Measurements from ENCODE around the gene GMPS. TPM values are rescaled to one million over a fixed set of nuclear protein-coding genes. Genes with fewer than 3 reads are reported as not detected.
A peak's percentile ranks its signal among the peaks of the same experiment; 100 is the strongest.
"Not testable (repeated sequence)": the region's sequence is repeated elsewhere in the genome, so short reads cannot be mapped to it uniquely, and the experiment has no call there.

GMPS gene
- total and polyA plus RNA-seq, 4 experiments from 2014 or later = 50.5 to 103 (median 64.1) TPM

DNA sequence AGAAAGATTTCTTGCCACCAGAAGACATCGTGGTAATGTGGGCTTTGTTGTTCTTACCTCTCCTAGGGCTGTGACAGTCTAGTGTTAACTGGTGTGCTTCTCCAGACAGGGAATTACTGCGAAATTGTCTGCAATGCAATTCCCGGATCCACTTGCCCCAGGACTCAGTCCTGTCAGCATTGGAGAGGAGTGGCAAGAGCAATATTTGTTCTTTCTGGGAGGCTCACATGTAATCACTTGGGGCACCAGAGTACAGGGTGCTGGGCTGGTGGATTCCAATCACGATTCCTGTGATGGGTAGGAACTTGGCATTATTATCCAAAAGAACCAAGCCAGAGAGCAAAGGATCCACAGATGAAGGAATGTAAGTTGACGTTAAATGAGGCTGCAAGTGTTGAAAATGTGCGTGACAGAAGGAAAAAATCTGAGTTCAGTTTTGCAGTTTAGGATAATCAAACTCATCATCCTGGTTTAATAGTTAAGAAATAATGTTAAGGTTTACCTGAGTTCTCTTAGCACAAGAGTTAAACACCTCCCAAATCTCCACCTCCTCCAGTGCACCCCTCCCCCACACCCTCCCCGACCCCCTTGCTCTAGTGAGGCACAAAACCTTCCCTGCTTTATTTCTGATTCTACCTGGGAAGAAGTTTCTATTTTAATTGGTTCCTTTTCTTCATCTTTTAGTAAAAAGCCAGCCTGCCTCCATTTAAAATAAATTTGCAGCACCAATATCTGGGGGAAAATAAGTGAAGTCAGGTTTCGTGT is 79.2 kb downstream of the GMPS start:
- H3K27me3 ChIP-seq (ENCODE audit: insufficient read depth, low read length) = no peaks in the 10 kb centered on the region
- H3K9me3 ChIP-seq (ENCODE audit: control insufficient read depth in 1 of 2, low read length in 2 of 2) = no peaks in the 10 kb centered on the region
- ChIA-PET CTCF (ENCODE audit: partially characterized antibody) (no interaction called here), POLR2A (ENCODE audit: partially characterized antibody) (no interaction called here)
- H3K27ac Mint-ChIP-seq = peak overlapping the region in 2 of 7 donors; percentile 33 to 68
- H3K4me1 ChIP-seq (ENCODE audit: insufficient read depth, low read length) = no peaks in the 10 kb centered on the region
- H3K36me3 Mint-ChIP-seq = no peaks in the 10 kb centered on the region
- no peak overlapping the region for H3K4me3 ChIP-seq (ENCODE audit: low read length in 2 of 2)
- no peaks in the 10 kb centered on the region for H3K36me3 ChIP-seq (ENCODE audit: insufficient read depth, low read length)
- no peaks in the 10 kb centered on the region for H3K27me3 Mint-ChIP-seq
- no peaks in the 10 kb centered on the region for H3K9me3 Mint-ChIP-seq
- peaks cover 0 to 3% (median 0%) of the 10 kb centered on the region in 4 donors for H3K4me1 Mint-ChIP-seq
- no peak overlapping the region for H3K4me3 Mint-ChIP-seq
- no peak overlapping the region for H3K27ac ChIP-seq (ENCODE audit: low read depth, low read length)
- intact Hi-C loops (cut with micrococcal nuclease) = no loop called here
- no peak for DNase-seq

DNA sequence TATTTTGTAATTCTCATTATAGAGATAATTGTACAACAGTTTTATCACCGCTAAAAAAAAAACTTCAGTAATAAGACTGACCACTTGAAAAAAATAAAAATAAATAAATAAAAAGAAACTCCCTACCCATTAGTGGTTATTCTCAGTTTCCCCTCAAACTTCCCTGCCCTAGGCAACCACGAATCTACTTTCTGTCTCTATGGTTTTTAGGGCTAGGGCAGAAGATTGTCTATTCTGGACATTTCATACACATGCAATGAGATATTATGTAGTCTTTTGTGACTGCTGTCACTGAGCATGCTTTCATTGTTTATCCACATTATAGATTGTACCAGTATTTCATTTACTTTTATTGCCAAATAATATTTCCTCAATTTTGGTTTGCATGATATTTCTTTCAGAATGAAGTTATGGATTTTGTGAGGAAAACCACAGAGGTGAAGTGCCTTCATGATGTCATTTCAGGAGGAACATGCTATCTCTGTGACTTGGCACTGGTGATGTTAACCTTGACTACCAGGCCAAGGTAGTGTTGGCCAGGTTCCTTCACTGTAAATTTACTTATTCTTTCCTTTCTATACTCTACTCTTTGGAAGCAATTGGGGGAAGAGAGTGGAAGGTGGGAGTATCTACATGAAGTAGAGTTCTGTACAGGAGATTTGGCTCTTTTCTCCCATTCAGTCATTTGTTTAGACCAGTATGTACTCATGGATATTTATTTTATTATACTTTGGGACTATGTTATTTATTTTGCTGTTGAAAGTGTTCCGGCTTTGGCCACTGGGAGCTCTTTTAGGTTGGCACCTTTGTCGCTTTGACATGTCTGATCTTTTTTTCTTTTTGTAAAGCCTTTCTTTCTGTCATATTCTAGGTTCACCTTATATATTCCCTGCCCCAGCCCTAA is 86.3 kb downstream of the GMPS start:
- DNase-seq = no peak
- Mint-ChIP-seq H3K4me1 (no peaks in the 10 kb centered on the region), H3K9me3 (peaks cover 0 to 3% (median 0%) of the 10 kb centered on the region in 8 donors), H3K27ac (no peak overlapping the region), H3K36me3 (peaks cover 0 to 6% of the 10 kb centered on the region in 2 donors), H3K27me3 (no peaks in the 10 kb centered on the region), H3K4me3 (no peak overlapping the region)
- no peaks in the 10 kb centered on the region for H3K4me1 ChIP-seq (ENCODE audit: insufficient read depth, low read length)
- POLR2A ChIA-PET (ENCODE audit: partially characterized antibody) = no interaction called here
- no peaks in the 10 kb centered on the region for H3K36me3 ChIP-seq (ENCODE audit: insufficient read depth, low read length)
- no peak overlapping the region for H3K4me3 ChIP-seq (ENCODE audit: low read length in 2 of 2)
- intact Hi-C loops (cut with micrococcal nuclease) = no loop called here
- no peak overlapping the region for H3K27ac ChIP-seq (ENCODE audit: low read depth, low read length)
- H3K27me3 ChIP-seq (ENCODE audit: insufficient read depth, low read length) = no peaks in the 10 kb centered on the region
- no peaks in the 10 kb centered on the region for H3K9me3 ChIP-seq (ENCODE audit: control insufficient read depth in 1 of 2, low read length in 2 of 2)
- CTCF ChIA-PET (ENCODE audit: partially characterized antibody) = no interaction called here

DNA sequence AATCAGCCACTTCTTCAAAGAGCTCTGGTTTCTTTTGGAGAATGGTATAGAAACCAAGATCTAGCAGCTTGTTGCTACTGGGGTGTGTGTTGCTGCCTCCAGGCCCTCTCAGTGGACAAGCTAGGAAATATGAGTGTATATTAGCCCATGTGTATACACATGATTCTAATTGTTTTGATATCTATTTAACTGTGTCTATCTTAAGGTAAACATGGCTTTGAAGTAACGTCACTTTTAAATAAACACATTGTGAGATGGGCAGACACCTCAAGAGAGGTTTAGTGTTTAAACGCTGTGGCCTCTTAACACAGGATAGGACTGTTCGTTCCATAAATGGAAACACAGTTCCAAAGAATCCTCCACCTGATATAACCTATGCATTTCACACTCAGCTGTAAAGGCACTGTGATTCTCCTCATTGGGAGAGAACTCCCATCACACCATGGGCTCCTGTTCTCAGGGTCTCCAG is 87.0 kb downstream of the GMPS start:
- no peaks in the 10 kb centered on the region for H3K4me1 ChIP-seq (ENCODE audit: insufficient read depth, low read length)
- intact Hi-C loops (cut with micrococcal nuclease) = no loop called here
- H3K4me3 ChIP-seq (ENCODE audit: low read length in 2 of 2) = no peak overlapping the region
- no peaks in the 10 kb centered on the region for H3K9me3 ChIP-seq (ENCODE audit: control insufficient read depth in 1 of 2, low read length in 2 of 2)
- Mint-ChIP-seq H3K4me3 (no peak overlapping the region), H3K36me3 (peaks cover 0 to 6% of the 10 kb centered on the region in 2 donors), H3K27me3 (no peaks in the 10 kb centered on the region), H3K4me1 (no peaks in the 10 kb centered on the region), H3K27ac (no peak overlapping the region), H3K9me3 (peaks cover 0 to 3% (median 0%) of the 10 kb centered on the region in 8 donors)
- no peaks in the 10 kb centered on the region for H3K27me3 ChIP-seq (ENCODE audit: insufficient read depth, low read length)
- H3K27ac ChIP-seq (ENCODE audit: low read depth, low read length) = no peak overlapping the region
- ChIA-PET POLR2A (ENCODE audit: partially characterized antibody) (no interaction called here), CTCF (ENCODE audit: partially characterized antibody) (no interaction called here)
- H3K36me3 ChIP-seq (ENCODE audit: insufficient read depth, low read length) = no peaks in the 10 kb centered on the region
- no peak for DNase-seq

DNA sequence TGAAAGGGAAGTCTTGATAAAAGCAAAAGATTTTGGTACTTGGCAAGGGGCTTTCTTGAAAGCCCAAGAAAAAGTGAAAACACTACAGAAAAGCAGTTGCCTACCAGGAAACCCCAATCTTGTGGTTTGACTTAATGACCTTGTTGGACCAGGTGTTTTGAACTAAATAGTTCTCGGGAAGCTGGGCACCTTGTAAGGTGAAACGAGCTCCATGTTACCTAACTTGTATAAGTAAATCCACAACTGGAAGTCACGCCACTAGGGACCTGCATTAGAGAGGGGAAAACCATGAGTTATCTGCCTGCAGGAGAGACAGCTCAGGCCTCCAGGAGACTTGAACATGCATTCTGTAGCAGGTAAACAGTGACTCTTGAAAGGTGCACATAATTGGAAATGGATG is 88.2 kb downstream of the GMPS start:
- Mint-ChIP-seq H3K27me3 (no peaks in the 10 kb centered on the region), H3K27ac (no peak overlapping the region), H3K4me1 (no peaks in the 10 kb centered on the region), H3K9me3 (peaks cover 0 to 4% (median 0%) of the 10 kb centered on the region in 8 donors), H3K36me3 (peaks cover 0 to 6% of the 10 kb centered on the region in 2 donors), H3K4me3 (no peak overlapping the region)
- Histone ChIP-seq H3K27me3 (ENCODE audit: insufficient read depth, low read length) (no peaks in the 10 kb centered on the region), H3K27ac (ENCODE audit: low read depth, low read length) (no peak overlapping the region), H3K4me3 (ENCODE audit: low read length in 2 of 2) (no peak overlapping the region), H3K4me1 (ENCODE audit: insufficient read depth, low read length) (no peaks in the 10 kb centered on the region), H3K36me3 (ENCODE audit: insufficient read depth, low read length) (no peaks in the 10 kb centered on the region), H3K9me3 (ENCODE audit: control insufficient read depth in 1 of 2, low read length in 2 of 2) (no peaks in the 10 kb centered on the region)
- DNase-seq = no peak
- ChIA-PET CTCF (ENCODE audit: partially characterized antibody) (interaction anchor here (2.7 kb wide), 1 partner anchor 152 kb away, joined by 5 read pairs; the partner anchor contains the start of gene C3orf33), POLR2A (ENCODE audit: partially characterized antibody) (no interaction called here)
- intact Hi-C loops (cut with micrococcal nuclease) = no loop called here

DNA sequence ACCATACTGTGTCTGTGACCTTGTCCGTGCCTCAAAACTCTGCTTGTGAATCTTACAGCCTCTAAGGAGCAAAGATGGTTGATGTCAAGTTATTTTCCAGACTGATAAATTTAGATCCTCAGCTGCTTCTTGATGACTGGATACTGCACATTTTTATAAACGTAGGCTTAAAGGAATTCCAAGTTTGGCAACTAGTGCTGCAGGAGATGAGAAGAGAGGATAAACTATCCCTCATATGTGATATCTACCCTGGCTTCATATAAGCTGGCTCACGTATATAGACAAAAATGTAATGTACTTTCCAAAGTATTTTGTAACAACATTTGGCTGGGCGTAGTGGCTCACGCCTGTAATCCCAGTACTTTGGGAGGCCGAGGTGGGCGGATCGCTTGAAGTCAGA is 89.6 kb downstream of the GMPS start:
- H3K36me3 Mint-ChIP-seq = peaks cover 0 to 6% of the 10 kb centered on the region in 2 donors
- Histone ChIP-seq H3K36me3 (ENCODE audit: insufficient read depth, low read length) (no peaks in the 10 kb centered on the region), H3K27me3 (ENCODE audit: insufficient read depth, low read length) (no peaks in the 10 kb centered on the region), H3K4me1 (ENCODE audit: insufficient read depth, low read length) (no peaks in the 10 kb centered on the region), H3K27ac (ENCODE audit: low read depth, low read length) (no peak overlapping the region), H3K9me3 (ENCODE audit: control insufficient read depth in 1 of 2, low read length in 2 of 2) (no peaks in the 10 kb centered on the region), H3K4me3 (ENCODE audit: low read length in 2 of 2) (no peak overlapping the region)
- H3K4me3 Mint-ChIP-seq = no peak overlapping the region
- CTCF ChIA-PET (ENCODE audit: partially characterized antibody) = interaction anchor here (2.7 kb wide), 1 partner anchor 154 kb away, joined by 5 read pairs; the partner anchor contains the start of gene C3orf33
- no peak for DNase-seq
- no peaks in the 10 kb centered on the region for H3K4me1 Mint-ChIP-seq
- POLR2A ChIA-PET (ENCODE audit: partially characterized antibody) = no interaction called here
- no peak overlapping the region for H3K27ac Mint-ChIP-seq
- intact Hi-C loops (cut with micrococcal nuclease) = no loop called here
- H3K9me3 Mint-ChIP-seq = peaks cover 0 to 4% (median 0%) of the 10 kb centered on the region in 8 donors
- no peaks in the 10 kb centered on the region for H3K27me3 Mint-ChIP-seq

DNA sequence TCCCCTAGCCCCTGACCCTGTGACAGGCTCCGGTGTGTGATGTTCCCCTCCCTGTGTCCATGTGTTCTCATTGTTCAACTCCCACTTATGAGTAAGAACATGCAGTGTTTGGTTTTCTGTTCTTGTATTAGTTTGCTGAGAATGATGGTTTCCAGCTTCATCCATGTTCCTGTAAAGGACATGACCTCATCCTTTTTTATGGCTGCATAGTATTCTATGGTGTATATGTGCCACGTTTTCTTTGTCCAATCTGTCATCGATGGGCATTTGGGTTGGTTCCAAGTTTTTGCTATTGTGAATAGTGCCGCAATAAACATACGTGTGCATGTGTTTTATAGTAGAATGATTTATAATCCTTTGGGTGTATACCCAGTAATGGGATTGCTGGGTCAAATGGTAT is 90.6 kb downstream of the GMPS start:
- H3K36me3 ChIP-seq (ENCODE audit: insufficient read depth, low read length); intact Hi-C loops (cut with micrococcal nuclease); H3K9me3 ChIP-seq (ENCODE audit: control insufficient read depth in 1 of 2, low read length in 2 of 2); POLR2A ChIA-PET (ENCODE audit: partially characterized antibody); H3K27ac ChIP-seq (ENCODE audit: low read depth, low read length); H3K9me3 Mint-ChIP-seq; H3K36me3 Mint-ChIP-seq; H3K27me3 ChIP-seq (ENCODE audit: insufficient read depth, low read length); H3K4me1 Mint-ChIP-seq; H3K27me3 Mint-ChIP-seq; CTCF ChIA-PET (ENCODE audit: partially characterized antibody); H3K4me3 ChIP-seq (ENCODE audit: low read length in 2 of 2); H3K27ac Mint-ChIP-seq; DNase-seq; H3K4me1 ChIP-seq (ENCODE audit: insufficient read depth, low read length): not testable (repeated sequence)
- peak overlapping the region in 1 of 8 donors; percentile 41 for H3K4me3 Mint-ChIP-seq

DNA sequence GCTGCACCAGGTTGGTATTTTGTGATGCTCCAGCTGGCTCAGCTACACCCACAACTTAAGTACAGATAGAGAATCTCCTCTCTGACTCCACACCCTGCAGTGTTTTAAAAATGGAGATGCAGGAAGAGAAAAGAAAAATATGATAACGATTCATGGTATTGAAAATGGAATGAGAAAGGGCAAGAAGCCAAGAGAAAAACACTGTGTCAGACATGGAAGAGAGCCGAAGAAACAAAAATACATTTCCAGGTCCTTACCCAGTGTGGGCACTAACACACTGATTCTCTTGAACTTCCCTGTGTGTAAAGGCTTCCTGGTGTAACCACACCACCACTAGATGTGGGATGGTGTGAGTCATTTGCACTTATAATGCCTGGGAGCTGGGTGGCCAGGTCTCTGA is 93.1 kb downstream of the GMPS start:
- Mint-ChIP-seq H3K27ac (no peak overlapping the region), H3K27me3 (no peaks in the 10 kb centered on the region), H3K4me1 (no peaks in the 10 kb centered on the region), H3K36me3 (peaks cover 0 to 8% of the 10 kb centered on the region in 2 donors), H3K9me3 (peaks cover 0 to 7% (median 1%) of the 10 kb centered on the region in 8 donors), H3K4me3 (no peak overlapping the region)
- Histone ChIP-seq H3K4me1 (ENCODE audit: insufficient read depth, low read length) (no peaks in the 10 kb centered on the region), H3K27ac (ENCODE audit: low read depth, low read length) (no peak overlapping the region), H3K4me3 (ENCODE audit: low read length in 2 of 2) (no peak overlapping the region), H3K27me3 (ENCODE audit: insufficient read depth, low read length) (no peaks in the 10 kb centered on the region), H3K9me3 (ENCODE audit: control insufficient read depth in 1 of 2, low read length in 2 of 2) (no peaks in the 10 kb centered on the region), H3K36me3 (ENCODE audit: insufficient read depth, low read length) (no peaks in the 10 kb centered on the region)
- intact Hi-C loops (cut with micrococcal nuclease) = no loop called here
- no peak for DNase-seq
- POLR2A ChIA-PET (ENCODE audit: partially characterized antibody) = no interaction called here
- CTCF ChIA-PET (ENCODE audit: partially characterized antibody) = no interaction called here
